B cell (primary cell): ENCODE data around the gene GRID1.

Source experiments
- CTCF ChIP-seq: fragments of 200-600 bp; IDR thresholded peaks from one replicate; pipeline ENCODE4 v1.8.0; 2022; ENCODE audit warnings: antibody characterized with exemption, mild to moderate bottlenecking
- EZH2 ChIP-seq: IDR thresholded peaks from 2 replicates; pipeline ENCODE4 v1.6.1; 2012; ENCODE audit warnings: borderline replicate concordance, low read depth, mild to moderate bottlenecking, moderate library complexity, low read length; ENCODE audit not compliant: insufficient read depth, poor library complexity, severe bottlenecking

GRCh38 chr10:86331861-86332260, 34.7 kb downstream of the GRID1 start:
- TF ChIP-seq CTCF (no peak), EZH2 (no peak)
